Fibroblast of peridontal ligament (primary cell): Measurements from ENCODE around the gene C2CD4D.

ENCODE experiments used
- DNase-seq: peaks from one replicate; pipeline ENCODE4 v3.0.0-alpha.2; 2010; ENCODE audit errors: extremely low read depth

C2CD4D gene

GRCh38 chr1:151790071-151790939, 49.3 kb downstream of the C2CD4D start, which contains the start of gene TDRKH:
Gene TDRKH (minus strand): TSS chr1:151790500. CDS start chr1:151783022, 7,478 bp downstream.
- DNase-seq, result peak; percentile 98
